ENCODE data around the gene DNM3.

GRCh38 chr1:171935664-171936063, 94.4 kb downstream of the DNM3 start:
- TF ChIP-seq POLR2A (IDR thresholded peaks at IDR 0.05; ENCODE audit: low read length) (no peak), GATA1 (IDR thresholded peaks at IDR 0.05; ENCODE audit: low read depth, low read length) (no peak)
